ENCODE measurements around the gene PDLIM3. TPM values are rescaled to one million over a fixed set of nuclear protein-coding genes. Genes with fewer than 3 reads are reported as not detected.

PDLIM3 gene
- total and polyA plus RNA-seq, 2 experiments from 2014 or later, result 8.5 to 18.0 TPM

- no peak overlapping the region for H3K27ac Mint-ChIP-seq
Observed at GRCh38 chr4:185552254-185552653, 16.9 kb upstream of the PDLIM3 start.

More at GRCh38 chr4:185552254-185552653, 16.9 kb upstream of the PDLIM3 start:
- no peak for TF ChIP-seq CTCF (conservative IDR thresholded peaks at IDR 0.05; ENCODE audit: low read depth in 2 of 2)
- TF ChIP-seq ZNF331 (CRISPR knock-in tag; IDR thresholded peaks at IDR 0.05; ENCODE audit: low read depth), result no peak
- no peak for TF ChIP-seq EZH2 (IDR thresholded peaks at IDR 0.05; ENCODE audit: low read depth, unreplicated experiment)
- TF ChIP-seq JUNB (IDR thresholded peaks at IDR 0.05; ENCODE audit: unreplicated experiment), result no peak
- no peak for TF ChIP-seq POLR2AphosphoS5 (IDR thresholded peaks at IDR 0.05; ENCODE audit: low read depth)
- TF ChIP-seq, protein P1, sequence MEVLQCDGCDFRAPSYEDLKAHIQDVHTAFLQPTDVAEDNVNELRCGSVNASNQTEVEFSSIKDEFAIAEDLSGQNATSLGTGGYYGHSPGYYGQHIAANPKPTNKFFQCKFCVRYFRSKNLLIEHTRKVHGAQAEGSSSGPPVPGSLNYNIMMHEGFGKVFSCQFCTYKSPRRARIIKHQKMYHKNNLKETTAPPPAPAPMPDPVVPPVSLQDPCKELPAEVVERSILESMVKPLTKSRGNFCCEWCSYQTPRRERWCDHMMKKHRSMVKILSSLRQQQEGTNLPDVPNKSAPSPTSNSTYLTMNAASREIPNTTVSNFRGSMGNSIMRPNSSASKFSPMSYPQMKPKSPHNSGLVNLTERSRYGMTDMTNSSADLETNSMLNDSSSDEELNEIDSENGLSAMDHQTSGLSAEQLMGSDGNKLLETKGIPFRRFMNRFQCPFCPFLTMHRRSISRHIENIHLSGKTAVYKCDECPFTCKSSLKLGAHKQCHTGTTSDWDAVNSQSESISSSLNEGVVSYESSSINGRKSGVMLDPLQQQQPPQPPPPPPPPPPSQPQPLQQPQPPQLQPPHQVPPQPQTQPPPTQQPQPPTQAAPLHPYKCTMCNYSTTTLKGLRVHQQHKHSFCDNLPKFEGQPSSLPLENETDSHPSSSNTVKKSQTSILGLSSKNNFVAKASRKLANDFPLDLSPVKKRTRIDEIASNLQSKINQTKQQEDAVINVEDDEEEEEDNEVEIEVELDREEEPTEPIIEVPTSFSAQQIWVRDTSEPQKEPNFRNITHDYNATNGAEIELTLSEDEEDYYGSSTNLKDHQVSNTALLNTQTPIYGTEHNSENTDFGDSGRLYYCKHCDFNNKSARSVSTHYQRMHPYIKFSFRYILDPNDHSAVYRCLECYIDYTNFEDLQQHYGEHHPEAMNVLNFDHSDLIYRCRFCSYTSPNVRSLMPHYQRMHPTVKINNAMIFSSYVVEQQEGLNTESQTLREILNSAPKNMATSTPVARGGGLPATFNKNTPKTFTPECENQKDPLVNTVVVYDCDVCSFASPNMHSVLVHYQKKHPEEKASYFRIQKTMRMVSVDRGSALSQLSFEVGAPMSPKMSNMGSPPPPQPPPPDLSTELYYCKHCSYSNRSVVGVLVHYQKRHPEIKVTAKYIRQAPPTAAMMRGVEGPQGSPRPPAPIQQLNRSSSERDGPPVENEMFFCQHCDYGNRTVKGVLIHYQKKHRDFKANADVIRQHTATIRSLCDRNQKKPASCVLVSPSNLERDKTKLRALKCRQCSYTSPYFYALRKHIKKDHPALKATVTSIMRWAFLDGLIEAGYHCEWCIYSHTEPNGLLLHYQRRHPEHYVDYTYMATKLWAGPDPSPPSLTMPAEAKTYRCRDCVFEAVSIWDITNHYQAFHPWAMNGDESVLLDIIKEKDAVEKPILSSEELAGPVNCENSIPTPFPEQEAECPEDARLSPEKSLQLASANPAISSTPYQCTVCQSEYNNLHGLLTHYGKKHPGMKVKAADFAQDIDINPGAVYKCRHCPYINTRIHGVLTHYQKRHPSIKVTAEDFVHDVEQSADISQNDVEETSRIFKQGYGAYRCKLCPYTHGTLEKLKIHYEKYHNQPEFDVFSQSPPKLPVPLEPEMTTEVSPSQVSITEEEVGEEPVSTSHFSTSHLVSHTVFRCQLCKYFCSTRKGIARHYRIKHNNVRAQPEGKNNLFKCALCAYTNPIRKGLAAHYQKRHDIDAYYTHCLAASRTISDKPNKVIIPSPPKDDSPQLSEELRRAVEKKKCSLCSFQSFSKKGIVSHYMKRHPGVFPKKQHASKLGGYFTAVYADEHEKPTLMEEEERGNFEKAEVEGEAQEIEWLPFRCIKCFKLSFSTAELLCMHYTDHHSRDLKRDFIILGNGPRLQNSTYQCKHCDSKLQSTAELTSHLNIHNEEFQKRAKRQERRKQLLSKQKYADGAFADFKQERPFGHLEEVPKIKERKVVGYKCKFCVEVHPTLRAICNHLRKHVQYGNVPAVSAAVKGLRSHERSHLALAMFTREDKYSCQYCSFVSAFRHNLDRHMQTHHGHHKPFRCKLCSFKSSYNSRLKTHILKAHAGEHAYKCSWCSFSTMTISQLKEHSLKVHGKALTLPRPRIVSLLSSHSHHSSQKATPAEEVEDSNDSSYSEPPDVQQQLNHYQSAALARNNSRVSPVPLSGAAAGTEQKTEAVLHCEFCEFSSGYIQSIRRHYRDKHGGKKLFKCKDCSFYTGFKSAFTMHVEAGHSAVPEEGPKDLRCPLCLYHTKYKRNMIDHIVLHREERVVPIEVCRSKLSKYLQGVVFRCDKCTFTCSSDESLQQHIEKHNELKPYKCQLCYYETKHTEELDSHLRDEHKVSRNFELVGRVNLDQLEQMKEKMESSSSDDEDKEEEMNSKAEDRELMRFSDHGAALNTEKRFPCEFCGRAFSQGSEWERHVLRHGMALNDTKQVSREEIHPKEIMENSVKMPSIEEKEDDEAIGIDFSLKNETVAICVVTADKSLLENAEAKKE (CRISPR knock-in tag; IDR thresholded peaks at IDR 0.05), result no peak
- TF ChIP-seq STAT1 (IDR thresholded peaks at IDR 0.05; ENCODE audit: unreplicated experiment), result no peak
- no peak for TF ChIP-seq EZH2phosphoT487 (IDR thresholded peaks at IDR 0.05; ENCODE audit: unreplicated experiment)
- Histone ChIP-seq H3K36me3 (ENCODE audit: insufficient read depth) (no peaks in the 10 kb centered on the region), H3K9me2 (ENCODE audit: insufficient read depth) (peaks cover 13% of the 10 kb centered on the region), H3F3A (replicated peaks; ENCODE audit: low read depth) (no peaks in the 10 kb centered on the region), H3K4me2 (no peak overlapping the region), H3K4me3 (no peak overlapping the region), H3K79me2 (replicated peaks; ENCODE audit: insufficient read depth) (no peaks in the 10 kb centered on the region), H3K4me1 (ENCODE audit: insufficient read depth) (no peaks in the 10 kb centered on the region), H2AFZ (peak overlapping the region; percentile 43; the same call in 1 of the 2 replicates), H4K20me1 (replicated peaks; ENCODE audit: insufficient read depth) (no peaks in the 10 kb centered on the region), H3K27me3 (ENCODE audit: insufficient read depth) (no peaks in the 10 kb centered on the region), H3K27ac (ENCODE audit: low read depth) (no peak overlapping the region)
- no peaks in the 10 kb centered on the region for H3K36me3 Mint-ChIP-seq (ENCODE audit: low read depth)
- H3K4me3 Mint-ChIP-seq, result no peak overlapping the region
- H3K9me3 Mint-ChIP-seq, result no peaks in the 10 kb centered on the region; the same call in 2 of the 3 replicates
- DNase-seq (ENCODE audit: low spot score) (no peak), ATAC-seq (no peak)
- peaks cover 2% of the 10 kb centered on the region for H3K27me3 Mint-ChIP-seq (ENCODE audit: insufficient read depth, low read depth, poor library complexity)
- H3K4me1 Mint-ChIP-seq, result no peaks in the 10 kb centered on the region; the same call in 2 of the 3 replicates

All from GM23338 (cell line).